OCI-LY1 (cell line): ENCODE results near the gene SEPHS1.

Experiments
- CTCF ChIP-seq: fragments of 200-600 bp; sonication (generic), shearing (Covaris generic); IDR thresholded peaks from 2 replicates; pipeline ENCODE4 v1.5.1; 2017; ENCODE audit warnings: mild to moderate bottlenecking, antibody characterized with exemption, low read length, moderate library complexity, mixed read lengths
- EZH2 ChIP-seq: fragments of 200-600 bp; sonication (generic), shearing (Covaris generic); IDR thresholded peaks from 2 replicates; pipeline ENCODE4 v1.8.0; 2017; ENCODE audit warnings: borderline replicate concordance, mixed run types, mild to moderate bottlenecking, antibody characterized with exemption, low read length, moderate library complexity, mixed read lengths

- TF ChIP-seq CTCF (no peak), EZH2 (no peak)
These were observed 7.3 kb downstream of the SEPHS1 start for GRCh38 chr10:13340626-13341376.
